CD8-positive, alpha-beta memory T cell (primary cell): Measurements from ENCODE around the gene BCAN. TPM values are rescaled to one million over a fixed set of nuclear protein-coding genes. Genes with fewer than 3 reads are reported as not detected.
A peak's percentile ranks its signal among the peaks of the same experiment; 100 is the strongest.
"Not testable (repeated sequence)": the region's sequence is repeated elsewhere in the genome, so short reads cannot be mapped to it uniquely, and the experiment has no call there.

Source experiments
- CTCF ChIA-PET: fragments of 350-600 bp; sonication (Branson Sonifier 250); formaldehyde crosslinking; loops from one replicate; lab custom pipeline; 2021; ENCODE audit warnings: antibody characterized with exemption; lab: Charles Lee
- POLR2A ChIA-PET: fragments of 350-600 bp; sonication (Branson Sonifier 250); formaldehyde crosslinking; loops from one replicate; lab custom pipeline; 2021; ENCODE audit warnings: antibody characterized with exemption; lab: Charles Lee
- DNase-seq, 5 donors: peaks; one replicate each; pipeline versions ENCODE4 v3.0.0 to v3.0.0-alpha.2; 2020 to 2022; ENCODE audit warnings: mixed read lengths in 1 of 5
- H3K27ac ChIP-seq: one replicate; pipeline ENCODE4 v1.7.0; 2013; ENCODE audit warnings: low read depth, mild to moderate bottlenecking, low read length, moderate library complexity
- H3K27me3 ChIP-seq: 2 replicates; pipeline ENCODE4 v1.7.0; 2013; ENCODE audit warnings: low read length, mild to moderate bottlenecking; ENCODE audit not compliant: insufficient read depth, poor library complexity, severe bottlenecking
- H3K36me3 ChIP-seq: 2 replicates; pipeline ENCODE4 v1.7.0; 2013; ENCODE audit warnings: mild to moderate bottlenecking, low read length, moderate library complexity; ENCODE audit not compliant: insufficient read depth
- H3K4me1 ChIP-seq: 2 replicates; pipeline ENCODE4 v1.7.0; 2013; ENCODE audit warnings: mild to moderate bottlenecking, low read length, moderate library complexity; ENCODE audit not compliant: insufficient read depth
- H3K4me3 ChIP-seq: 2 replicates; pipeline ENCODE4 v1.7.0; 2013; ENCODE audit warnings: mild to moderate bottlenecking, low read length
- H3K9me3 ChIP-seq: 2 replicates; pipeline ENCODE4 v1.7.0; 2013; ENCODE audit warnings: mild to moderate bottlenecking, low read length
- H3K27ac Mint-ChIP-seq, 8 donors: one replicate each; pipeline ENCODE4 v1.8.0; 2020 to 2021; ENCODE audit warnings: mixed read lengths in 8 of 8, mild to moderate bottlenecking in 6 of 8, inconsistent platforms in 3 of 8, moderate library complexity in 3 of 8
- H3K27me3 Mint-ChIP-seq, 2 donors: one replicate each; pipeline ENCODE4 v1.8.0; 2020 to 2021; ENCODE audit warnings: mixed read lengths in 2 of 2, mild to moderate bottlenecking in 1 of 2, moderate library complexity in 1 of 2
- H3K36me3 Mint-ChIP-seq, 3 donors: one replicate each; pipeline ENCODE4 v1.8.0; 2020 to 2021; ENCODE audit warnings: mixed read lengths in 3 of 3, inconsistent platforms in 1 of 3, mild to moderate bottlenecking in 1 of 3
- H3K4me1 Mint-ChIP-seq, 3 donors: one replicate each; pipeline ENCODE4 v1.8.0; 2020 to 2021; ENCODE audit warnings: mixed read lengths in 3 of 3, inconsistent platforms in 1 of 3, mild to moderate bottlenecking in 1 of 3
- H3K4me3 Mint-ChIP-seq, 7 donors: one replicate each; pipeline ENCODE4 v1.8.0; 2020 to 2021; ENCODE audit warnings: mixed read lengths in 7 of 7, mild to moderate bottlenecking in 6 of 7, moderate library complexity in 4 of 7, inconsistent platforms in 2 of 7
- H3K9me3 Mint-ChIP-seq, 5 donors: one replicate each; pipeline ENCODE4 v1.8.0; 2020 to 2022; ENCODE audit warnings: mixed read lengths in 5 of 5, mild to moderate bottlenecking in 3 of 5, moderate library complexity in 2 of 5, inconsistent platforms in 1 of 5
- polyA plus RNA-seq: library from polyadenylated mRNA; unstranded; fragments of 300-500 nt; fragmentation: Illumina TruSeq; gene quantifications from one replicate; pipeline ENCODE4 v1.2.3, GENCODE V29; 2021
- total RNA-seq, 2 experiments: library from RNA; stranded (reverse); gene quantifications; one replicate each; pipeline ENCODE4 v1.2.3, GENCODE V29; 2021

Gene BCAN
- total and polyA plus RNA-seq, 3 experiments from 2014 or later, result not detected

DNA sequence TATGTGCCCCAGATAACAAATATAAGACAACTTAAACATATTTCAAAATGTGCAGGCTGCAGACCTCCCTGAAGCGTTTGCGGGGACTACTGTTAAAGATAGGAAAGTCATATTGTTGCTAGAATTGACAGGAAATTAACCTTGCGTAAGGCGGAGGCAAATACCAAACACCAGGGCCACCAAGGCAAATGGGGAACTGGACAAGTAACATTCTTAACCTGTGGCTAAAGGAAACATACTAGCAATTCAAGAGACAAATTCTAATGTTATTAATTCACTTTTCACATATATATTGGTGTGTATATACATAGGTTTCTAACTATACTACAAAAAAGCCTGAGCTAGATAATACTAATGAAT lies 15.9 kb upstream of the BCAN start:
- Mint-ChIP-seq H3K9me3 (no peaks in the 10 kb centered on the region), H3K27me3 (peaks cover 39 to 55% of the 10 kb centered on the region in 2 donors), H3K36me3 (no peaks in the 10 kb centered on the region), H3K4me1 (peaks cover 8 to 18% (median 8%) of the 10 kb centered on the region in 3 donors), H3K4me3 (peak overlapping the region in 5 of 7 donors; percentile 75 to 89 (median 80)), H3K27ac (peak overlapping the region in 1 of 8 donors; percentile 8)
- Histone ChIP-seq H3K27ac (no peak overlapping the region), H3K4me3 (no peak overlapping the region), H3K36me3 (no peaks in the 10 kb centered on the region), H3K4me1 (peaks cover 18% of the 10 kb centered on the region), H3K9me3 (no peaks in the 10 kb centered on the region), H3K27me3 (peaks cover 36% of the 10 kb centered on the region)
- ChIA-PET CTCF (interaction anchor here (1.0 to 9.3 kb wide), 10 partner anchors 11 to 145 kb away, joined by 3 to 93 read pairs (median 6); partner anchors contain the start of genes BCAN and NES), POLR2A (interaction anchor here (0.9 kb wide), 1 partner anchor 26 kb away, joined by 3 read pairs; no protein-coding TSS in a partner anchor)
- no peak for DNase-seq

DNA sequence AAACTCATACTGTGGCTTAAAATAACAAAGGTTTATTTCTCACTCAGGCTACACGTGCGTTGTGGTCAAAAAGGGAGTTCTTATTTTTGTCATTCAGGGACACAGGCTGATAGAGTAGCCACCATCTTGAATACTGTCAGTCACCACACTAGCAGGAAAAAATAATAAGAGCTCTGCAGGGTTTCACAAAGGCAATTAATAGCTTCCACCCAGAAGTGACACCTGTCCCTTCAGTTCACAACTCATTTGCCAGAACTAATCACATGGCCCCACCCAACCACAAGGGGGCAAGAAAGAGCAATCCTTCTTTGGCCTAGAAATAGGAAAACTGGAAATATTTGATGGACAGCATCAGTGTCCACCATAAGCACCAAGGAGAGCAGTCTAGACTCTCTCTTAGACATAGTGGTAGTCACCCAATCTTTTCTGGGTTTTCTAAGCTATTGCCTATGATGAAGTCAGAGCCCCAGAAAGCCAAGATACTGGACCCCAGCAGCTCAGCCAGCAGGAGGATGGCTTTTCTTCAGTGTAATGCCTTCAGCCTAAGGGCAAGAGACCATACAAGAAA lies 14.5 kb upstream of the BCAN start:
- H3K27ac ChIP-seq, result no peak overlapping the region
- CTCF ChIA-PET, result interaction anchor here (0.8 to 9.3 kb wide), 17 partner anchors 10 to 1723 kb away, joined by 3 to 93 read pairs (median 3); partner anchors contain the start of genes CRABP2 and NES
- H3K4me1 Mint-ChIP-seq, result peaks cover 8 to 18% (median 8%) of the 10 kb centered on the region in 3 donors
- peaks cover 36% of the 10 kb centered on the region for H3K27me3 ChIP-seq
- no peaks in the 10 kb centered on the region for H3K9me3 Mint-ChIP-seq
- peak overlapping the region in 1 of 7 donors; percentile 3 for H3K4me3 Mint-ChIP-seq
- H3K27me3 Mint-ChIP-seq, result peaks cover 39 to 62% of the 10 kb centered on the region in 2 donors
- no peak overlapping the region for H3K4me3 ChIP-seq
- H3K36me3 ChIP-seq, result no peaks in the 10 kb centered on the region
- H3K9me3 ChIP-seq, result no peaks in the 10 kb centered on the region
- no peaks in the 10 kb centered on the region for H3K36me3 Mint-ChIP-seq
- H3K4me1 ChIP-seq, result peaks cover 18% of the 10 kb centered on the region
- DNase-seq, result peak in 3 of 5 donors; percentile 15 to 53 (median 16)
- POLR2A ChIA-PET, result no interaction called here
- H3K27ac Mint-ChIP-seq, result no peak overlapping the region

DNA sequence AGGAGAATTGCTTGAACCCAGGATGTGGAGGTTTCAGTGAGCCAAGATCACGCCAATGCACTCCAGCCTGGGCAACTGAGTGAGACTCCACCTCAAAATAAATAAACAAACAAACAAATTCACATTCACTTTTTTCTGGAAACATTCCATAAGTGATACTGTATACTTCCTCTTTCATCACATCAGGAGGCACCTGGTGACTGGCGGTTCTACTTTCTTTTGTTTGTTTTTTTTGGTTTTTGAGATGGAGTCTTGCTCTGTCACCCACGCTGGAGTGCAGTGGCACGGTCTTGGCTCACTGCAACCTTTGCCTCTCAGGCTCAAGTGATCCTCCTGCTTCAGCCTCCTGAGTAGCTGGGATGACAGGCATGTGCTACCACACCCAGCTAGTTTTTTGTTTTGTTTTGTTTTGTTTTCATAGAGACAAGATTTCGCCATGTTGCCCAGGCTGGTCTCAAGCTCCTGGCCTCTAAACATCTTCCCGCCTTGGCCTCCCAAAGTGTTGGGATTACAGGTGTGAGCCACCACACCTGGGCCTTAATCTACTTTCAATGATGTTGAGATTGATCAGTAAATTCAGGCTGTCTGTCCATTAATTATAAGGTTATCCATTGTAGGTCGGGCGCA lies 12.0 kb upstream of the BCAN start:
- POLR2A ChIA-PET, result no interaction called here
- peaks cover 31 to 69% of the 10 kb centered on the region in 2 donors for H3K27me3 Mint-ChIP-seq

DNA sequence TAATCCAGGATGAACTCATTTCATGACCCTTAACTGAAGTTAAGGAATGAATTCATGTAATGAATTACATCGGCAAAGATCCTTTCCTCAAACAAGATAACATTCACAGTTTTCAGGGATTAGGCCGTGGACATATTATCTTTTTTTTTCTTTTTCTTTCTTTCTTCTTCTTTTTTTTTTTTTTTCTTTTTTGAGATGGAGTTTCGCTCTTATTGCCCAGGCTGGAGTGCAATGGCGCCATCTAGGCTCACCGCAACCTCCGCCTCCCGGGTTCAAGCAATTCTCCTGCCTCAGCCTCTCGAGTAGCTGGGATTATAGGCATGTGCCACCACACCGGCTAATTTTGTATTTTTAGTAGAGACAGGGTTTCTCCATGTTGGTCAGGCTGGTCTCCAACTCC lies 10.8 kb upstream of the BCAN start:
- not testable (repeated sequence) for H3K27ac Mint-ChIP-seq, H3K4me1 Mint-ChIP-seq
- peaks cover 26 to 72% of the 10 kb centered on the region in 2 donors for H3K27me3 Mint-ChIP-seq

More for the DNA sequence above, 12.0 kb upstream of the BCAN start:
- no peak overlapping the region for H3K27ac ChIP-seq
- H3K9me3 Mint-ChIP-seq, result no peaks in the 10 kb centered on the region
- DNase-seq, result no peak
- no peak overlapping the region for H3K27ac Mint-ChIP-seq
- H3K27me3 ChIP-seq, result peaks cover 28% of the 10 kb centered on the region
- peaks cover 5 to 9% (median 8%) of the 10 kb centered on the region in 3 donors for H3K4me1 Mint-ChIP-seq
- no peaks in the 10 kb centered on the region for H3K36me3 ChIP-seq
- H3K4me3 Mint-ChIP-seq, result no peak overlapping the region
- peaks cover 12% of the 10 kb centered on the region for H3K4me1 ChIP-seq
- no peak overlapping the region for H3K4me3 ChIP-seq
- no peaks in the 10 kb centered on the region for H3K36me3 Mint-ChIP-seq
- CTCF ChIA-PET, result interaction anchor here (1.1 to 9.3 kb wide), 4 partner anchors 13 to 96 kb away, joined by 3 to 93 read pairs (median 5); partner anchors contain the start of gene BCAN
- H3K9me3 ChIP-seq, result no peaks in the 10 kb centered on the region

DNA sequence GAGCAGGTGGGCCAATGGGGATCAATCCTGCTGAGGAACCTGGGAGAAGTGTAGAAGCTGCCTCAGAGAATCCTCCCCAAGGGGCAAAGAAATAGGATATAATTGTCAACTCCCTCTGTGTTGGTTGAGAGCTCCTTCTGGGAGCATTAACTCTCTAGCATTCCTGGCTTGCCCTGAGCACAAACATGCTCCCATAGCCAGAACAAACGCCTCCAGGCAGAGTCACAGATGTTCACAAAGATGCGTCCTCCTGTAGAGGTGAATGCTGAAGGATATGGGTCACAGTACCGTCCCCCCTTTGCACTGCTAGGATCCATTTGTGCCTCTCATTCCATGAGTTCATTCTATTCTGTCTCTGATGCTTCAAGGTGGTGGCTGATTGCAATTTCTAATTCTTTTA lies 9.6 kb upstream of the BCAN start:
- H3K27ac Mint-ChIP-seq, result no peak overlapping the region
- no peaks in the 10 kb centered on the region for H3K36me3 ChIP-seq
- no peak for DNase-seq
- H3K4me1 Mint-ChIP-seq, result no peaks in the 10 kb centered on the region
- no peak overlapping the region for H3K4me3 ChIP-seq
- no peak overlapping the region for H3K27ac ChIP-seq
- ChIA-PET POLR2A (no interaction called here), CTCF (interaction anchor here (0.7 kb wide), 1 partner anchor 27 kb away, joined by 3 read pairs; no protein-coding TSS in a partner anchor)
- H3K9me3 Mint-ChIP-seq, result no peaks in the 10 kb centered on the region
- peaks cover 22% of the 10 kb centered on the region for H3K27me3 ChIP-seq
- no peak overlapping the region for H3K4me3 Mint-ChIP-seq
- no peaks in the 10 kb centered on the region for H3K4me1 ChIP-seq
- no peaks in the 10 kb centered on the region for H3K36me3 Mint-ChIP-seq
- peaks cover 31 to 68% of the 10 kb centered on the region in 2 donors for H3K27me3 Mint-ChIP-seq
- H3K9me3 ChIP-seq, result no peaks in the 10 kb centered on the region

More for the DNA sequence above, 10.8 kb upstream of the BCAN start:
- H3K4me1 ChIP-seq, H3K9me3 Mint-ChIP-seq, H3K27ac ChIP-seq, POLR2A ChIA-PET, DNase-seq, H3K9me3 ChIP-seq, H3K4me3 Mint-ChIP-seq, H3K36me3 Mint-ChIP-seq, H3K36me3 ChIP-seq, H3K4me3 ChIP-seq: not testable (repeated sequence)
- peaks cover 27% of the 10 kb centered on the region for H3K27me3 ChIP-seq
- CTCF ChIA-PET, result interaction anchor here (1.9 kb wide), 1 partner anchor 95 kb away, joined by 6 read pairs; no protein-coding TSS in a partner anchor

DNA sequence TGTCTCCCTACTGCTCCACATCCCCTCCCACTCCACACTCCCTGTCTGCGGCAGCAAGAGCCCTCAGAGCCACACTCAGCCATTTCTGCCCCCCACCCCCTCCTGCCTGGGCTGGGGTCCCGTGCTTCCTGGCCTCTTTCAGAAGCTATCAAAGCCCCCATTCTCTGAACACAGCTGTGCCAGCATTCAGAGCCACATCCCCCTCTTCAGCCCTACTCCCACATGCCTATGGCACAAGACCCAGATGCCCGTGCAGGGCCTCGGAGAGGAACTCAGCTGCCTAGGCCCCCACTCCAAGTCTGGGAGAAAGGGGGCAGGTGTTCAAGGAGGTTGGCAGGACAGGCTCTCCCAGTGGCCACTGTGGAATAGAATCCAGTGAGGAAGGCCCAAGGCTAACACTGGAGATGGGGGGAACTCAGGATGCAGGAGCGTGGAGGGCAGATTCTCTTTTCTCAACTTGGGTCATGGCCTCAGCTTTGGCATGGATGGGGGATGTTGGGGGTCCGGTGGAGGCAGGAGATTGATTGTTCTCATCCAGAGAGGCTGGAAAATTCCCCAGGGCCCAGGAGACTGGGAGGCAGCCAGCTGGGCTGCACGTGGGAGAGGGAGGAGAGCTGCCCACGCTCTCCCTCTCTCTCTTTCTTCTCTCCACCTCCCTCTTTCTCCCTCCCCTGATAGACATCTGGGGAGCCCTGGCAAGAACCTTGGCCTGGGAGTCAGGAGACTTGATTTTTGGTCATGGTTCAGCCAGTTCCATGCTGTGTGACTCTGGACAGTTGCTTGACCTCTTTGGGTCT lies 3.5 kb upstream of the BCAN start:
- H3K9me3 Mint-ChIP-seq, result peaks cover 0 to 2% (median 0%) of the 10 kb centered on the region in 5 donors
- no peaks in the 10 kb centered on the region for H3K36me3 Mint-ChIP-seq
- DNase-seq, result no peak
- Histone ChIP-seq H3K4me1 (peaks cover 8% of the 10 kb centered on the region), H3K4me3 (no peak overlapping the region), H3K36me3 (no peaks in the 10 kb centered on the region), H3K27me3 (peaks cover 62% of the 10 kb centered on the region), H3K9me3 (no peaks in the 10 kb centered on the region), H3K27ac (no peak overlapping the region)
- ChIA-PET POLR2A (no interaction called here), CTCF (interaction anchor here (1.0 to 1.5 kb wide), 3 partner anchors 12 to 13 kb away, joined by 3 read pairs; no protein-coding TSS in a partner anchor)
- H3K27ac Mint-ChIP-seq, result no peak overlapping the region
- H3K27me3 Mint-ChIP-seq, result peaks cover 53 to 82% of the 10 kb centered on the region in 2 donors
- peaks cover 16 to 23% (median 16%) of the 10 kb centered on the region in 3 donors for H3K4me1 Mint-ChIP-seq
- H3K4me3 Mint-ChIP-seq, result no peak overlapping the region

DNA sequence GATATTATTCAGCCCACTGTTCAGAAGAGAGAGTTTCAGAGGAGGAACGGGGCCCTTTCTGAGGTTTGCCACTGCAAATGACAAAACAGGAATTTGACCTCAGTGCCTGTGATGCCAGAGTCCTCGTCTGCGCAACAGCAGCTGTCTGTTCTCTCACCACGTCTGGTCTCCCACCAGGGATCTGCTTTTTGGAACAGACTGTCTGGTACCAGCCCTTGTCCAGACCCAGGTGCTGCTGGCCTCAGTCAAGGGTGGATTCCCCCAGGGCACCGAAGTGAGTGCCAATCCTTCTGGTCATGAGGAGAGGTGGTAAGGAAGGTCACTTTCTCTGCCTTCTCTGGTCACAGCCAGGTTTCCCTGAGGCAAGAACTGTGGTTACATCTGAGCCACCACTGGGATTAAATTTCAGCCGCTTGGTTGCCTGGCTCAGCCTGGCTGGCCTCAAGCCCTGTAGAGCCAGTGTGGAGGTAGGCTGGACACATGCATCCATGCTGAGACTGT lies 2.3 kb upstream of the BCAN start:
- Mint-ChIP-seq H3K4me1 (peaks cover 20 to 29% (median 22%) of the 10 kb centered on the region in 3 donors), H3K9me3 (peaks cover 0 to 2% (median 0%) of the 10 kb centered on the region in 5 donors), H3K36me3 (no peaks in the 10 kb centered on the region), H3K27ac (no peak overlapping the region), H3K4me3 (peak overlapping the region in 1 of 7 donors; percentile 41), H3K27me3 (peaks cover 63 to 84% of the 10 kb centered on the region in 2 donors)
- Histone ChIP-seq H3K36me3 (no peaks in the 10 kb centered on the region), H3K4me1 (peaks cover 18% of the 10 kb centered on the region), H3K27ac (no peak overlapping the region), H3K27me3 (peaks cover 66% of the 10 kb centered on the region), H3K9me3 (no peaks in the 10 kb centered on the region), H3K4me3 (no peak overlapping the region)
- ChIA-PET CTCF (no interaction called here), POLR2A (no interaction called here)
- no peak for DNase-seq
